ENCODE results near the gene ITCH. TPM values are rescaled to one million over a fixed set of nuclear protein-coding genes. Genes with fewer than 3 reads are reported as not detected.

The ITCH gene
- total and polyA plus RNA-seq, 9 of the 15 experiments (the other 6 are each of a cell fraction or from before 2014, with no cell fraction given): 7.5 to 53.0 (median 22.9) TPM

DNA sequence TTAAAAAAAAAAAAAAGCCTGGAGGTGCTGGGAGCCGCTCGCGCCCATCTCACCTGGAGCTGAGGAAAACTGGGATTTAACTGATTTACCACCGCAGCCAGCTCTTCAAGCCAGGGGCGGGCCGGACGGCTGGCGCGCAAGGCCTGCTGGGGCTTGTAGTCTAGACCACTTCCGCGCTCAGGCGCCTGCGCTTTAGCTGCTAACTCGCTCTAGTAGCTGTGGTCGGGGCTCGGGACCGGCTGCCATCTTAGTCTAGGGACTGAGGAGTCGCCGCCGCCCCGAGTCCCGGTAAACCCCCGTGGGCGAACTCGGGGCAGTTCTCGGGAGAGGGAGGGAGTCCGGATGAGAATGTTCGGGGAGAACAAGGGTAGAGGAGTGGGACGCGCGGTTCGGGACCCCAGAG lies at the start of gene ITCH (continued):
- TF ChIP-seq, protein P1, sequence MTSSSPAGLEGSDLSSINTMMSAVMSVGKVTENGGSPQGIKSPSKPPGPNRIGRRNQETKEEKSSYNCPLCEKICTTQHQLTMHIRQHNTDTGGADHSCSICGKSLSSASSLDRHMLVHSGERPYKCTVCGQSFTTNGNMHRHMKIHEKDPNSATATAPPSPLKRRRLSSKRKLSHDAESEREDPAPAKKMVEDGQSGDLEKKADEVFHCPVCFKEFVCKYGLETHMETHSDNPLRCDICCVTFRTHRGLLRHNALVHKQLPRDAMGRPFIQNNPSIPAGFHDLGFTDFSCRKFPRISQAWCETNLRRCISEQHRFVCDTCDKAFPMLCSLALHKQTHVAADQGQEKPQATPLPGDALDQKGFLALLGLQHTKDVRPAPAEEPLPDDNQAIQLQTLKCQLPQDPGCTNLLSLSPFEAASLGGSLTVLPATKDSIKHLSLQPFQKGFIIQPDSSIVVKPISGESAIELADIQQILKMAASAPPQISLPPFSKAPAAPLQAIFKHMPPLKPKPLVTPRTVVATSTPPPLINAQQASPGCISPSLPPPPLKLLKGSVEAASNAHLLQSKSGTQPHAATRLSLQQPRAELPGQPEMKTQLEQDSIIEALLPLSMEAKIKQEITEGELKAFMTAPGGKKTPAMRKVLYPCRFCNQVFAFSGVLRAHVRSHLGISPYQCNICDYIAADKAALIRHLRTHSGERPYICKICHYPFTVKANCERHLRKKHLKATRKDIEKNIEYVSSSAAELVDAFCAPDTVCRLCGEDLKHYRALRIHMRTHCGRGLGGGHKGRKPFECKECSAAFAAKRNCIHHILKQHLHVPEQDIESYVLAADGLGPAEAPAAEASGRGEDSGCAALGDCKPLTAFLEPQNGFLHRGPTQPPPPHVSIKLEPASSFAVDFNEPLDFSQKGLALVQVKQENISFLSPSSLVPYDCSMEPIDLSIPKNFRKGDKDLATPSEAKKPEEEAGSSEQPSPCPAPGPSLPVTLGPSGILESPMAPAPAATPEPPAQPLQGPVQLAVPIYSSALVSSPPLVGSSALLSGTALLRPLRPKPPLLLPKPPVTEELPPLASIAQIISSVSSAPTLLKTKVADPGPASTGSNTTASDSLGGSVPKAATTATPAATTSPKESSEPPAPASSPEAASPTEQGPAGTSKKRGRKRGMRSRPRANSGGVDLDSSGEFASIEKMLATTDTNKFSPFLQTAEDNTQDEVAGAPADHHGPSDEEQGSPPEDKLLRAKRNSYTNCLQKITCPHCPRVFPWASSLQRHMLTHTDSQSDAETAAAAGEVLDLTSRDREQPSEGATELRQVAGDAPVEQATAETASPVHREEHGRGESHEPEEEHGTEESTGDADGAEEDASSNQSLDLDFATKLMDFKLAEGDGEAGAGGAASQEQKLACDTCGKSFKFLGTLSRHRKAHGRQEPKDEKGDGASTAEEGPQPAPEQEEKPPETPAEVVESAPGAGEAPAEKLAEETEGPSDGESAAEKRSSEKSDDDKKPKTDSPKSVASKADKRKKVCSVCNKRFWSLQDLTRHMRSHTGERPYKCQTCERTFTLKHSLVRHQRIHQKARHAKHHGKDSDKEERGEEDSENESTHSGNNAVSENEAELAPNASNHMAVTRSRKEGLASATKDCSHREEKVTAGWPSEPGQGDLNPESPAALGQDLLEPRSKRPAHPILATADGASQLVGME (CRISPR knock-in tag; IDR thresholded peaks at IDR 0.05): no peak
- TF ChIP-seq SNIP1 (IDR thresholded peaks at IDR 0.05; ENCODE audit: low read depth) (no peak), TRIM24 (IDR thresholded peaks at IDR 0.05) (no peak), ZNF76 (CRISPR knock-in tag; IDR thresholded peaks at IDR 0.05; ENCODE audit: borderline replicate concordance) (no peak), ZNF134 (CRISPR knock-in tag; conservative IDR thresholded peaks at IDR 0.05) (no peak), ZNF124 (CRISPR knock-in tag; IDR thresholded peaks at IDR 0.05) (no peak), KDM5B (IDR thresholded peaks at IDR 0.05; ENCODE audit: insufficient replicate concordance, low read depth, low read length) (peak; percentile 75), ZBTB1 (CRISPR knock-in tag; IDR thresholded peaks at IDR 0.05; ENCODE audit: borderline replicate concordance, low read depth) (no peak), ZNF217 (CRISPR knock-in tag; IDR thresholded peaks at IDR 0.05) (no peak), BRF1 (IDR thresholded peaks at IDR 0.05; ENCODE audit: borderline replicate concordance, extremely low read depth, insufficient read length) (no peak), TAF15 (IDR thresholded peaks at IDR 0.05; ENCODE audit: low read depth, low read length) (no peak)
- TF ChIP-seq, protein P2, sequence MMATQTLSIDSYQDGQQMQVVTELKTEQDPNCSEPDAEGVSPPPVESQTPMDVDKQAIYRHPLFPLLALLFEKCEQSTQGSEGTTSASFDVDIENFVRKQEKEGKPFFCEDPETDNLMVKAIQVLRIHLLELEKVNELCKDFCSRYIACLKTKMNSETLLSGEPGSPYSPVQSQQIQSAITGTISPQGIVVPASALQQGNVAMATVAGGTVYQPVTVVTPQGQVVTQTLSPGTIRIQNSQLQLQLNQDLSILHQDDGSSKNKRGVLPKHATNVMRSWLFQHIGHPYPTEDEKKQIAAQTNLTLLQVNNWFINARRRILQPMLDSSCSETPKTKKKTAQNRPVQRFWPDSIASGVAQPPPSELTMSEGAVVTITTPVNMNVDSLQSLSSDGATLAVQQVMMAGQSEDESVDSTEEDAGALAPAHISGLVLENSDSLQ (IDR thresholded peaks at IDR 0.05): no peak
- TF ChIP-seq, protein P3, sequence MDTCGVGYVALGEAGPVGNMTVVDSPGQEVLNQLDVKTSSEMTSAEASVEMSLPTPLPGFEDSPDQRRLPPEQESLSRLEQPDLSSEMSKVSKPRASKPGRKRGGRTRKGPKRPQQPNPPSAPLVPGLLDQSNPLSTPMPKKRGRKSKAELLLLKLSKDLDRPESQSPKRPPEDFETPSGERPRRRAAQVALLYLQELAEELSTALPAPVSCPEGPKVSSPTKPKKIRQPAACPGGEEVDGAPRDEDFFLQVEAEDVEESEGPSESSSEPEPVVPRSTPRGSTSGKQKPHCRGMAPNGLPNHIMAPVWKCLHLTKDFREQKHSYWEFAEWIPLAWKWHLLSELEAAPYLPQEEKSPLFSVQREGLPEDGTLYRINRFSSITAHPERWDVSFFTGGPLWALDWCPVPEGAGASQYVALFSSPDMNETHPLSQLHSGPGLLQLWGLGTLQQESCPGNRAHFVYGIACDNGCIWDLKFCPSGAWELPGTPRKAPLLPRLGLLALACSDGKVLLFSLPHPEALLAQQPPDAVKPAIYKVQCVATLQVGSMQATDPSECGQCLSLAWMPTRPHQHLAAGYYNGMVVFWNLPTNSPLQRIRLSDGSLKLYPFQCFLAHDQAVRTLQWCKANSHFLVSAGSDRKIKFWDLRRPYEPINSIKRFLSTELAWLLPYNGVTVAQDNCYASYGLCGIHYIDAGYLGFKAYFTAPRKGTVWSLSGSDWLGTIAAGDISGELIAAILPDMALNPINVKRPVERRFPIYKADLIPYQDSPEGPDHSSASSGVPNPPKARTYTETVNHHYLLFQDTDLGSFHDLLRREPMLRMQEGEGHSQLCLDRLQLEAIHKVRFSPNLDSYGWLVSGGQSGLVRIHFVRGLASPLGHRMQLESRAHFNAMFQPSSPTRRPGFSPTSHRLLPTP (IDR thresholded peaks at IDR 0.05; ENCODE audit: borderline replicate concordance, extremely low read depth, insufficient read length): no peak
- TF ChIP-seq, protein P4, sequence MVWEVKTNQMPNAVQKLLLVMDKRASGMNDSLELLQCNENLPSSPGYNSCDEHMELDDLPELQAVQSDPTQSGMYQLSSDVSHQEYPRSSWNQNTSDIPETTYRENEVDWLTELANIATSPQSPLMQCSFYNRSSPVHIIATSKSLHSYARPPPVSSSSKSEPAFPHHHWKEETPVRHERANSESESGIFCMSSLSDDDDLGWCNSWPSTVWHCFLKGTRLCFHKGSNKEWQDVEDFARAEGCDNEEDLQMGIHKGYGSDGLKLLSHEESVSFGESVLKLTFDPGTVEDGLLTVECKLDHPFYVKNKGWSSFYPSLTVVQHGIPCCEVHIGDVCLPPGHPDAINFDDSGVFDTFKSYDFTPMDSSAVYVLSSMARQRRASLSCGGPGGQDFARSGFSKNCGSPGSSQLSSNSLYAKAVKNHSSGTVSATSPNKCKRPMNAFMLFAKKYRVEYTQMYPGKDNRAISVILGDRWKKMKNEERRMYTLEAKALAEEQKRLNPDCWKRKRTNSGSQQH (CRISPR knock-in tag; IDR thresholded peaks at IDR 0.05): 0 out of 2 replicates have a peak, but pooled peaks have one; percentile 33
